ENCODE results near the gene ZNF18.
A peak's percentile ranks its signal among the peaks of the same experiment; 100 is the strongest.
"Not testable (repeated sequence)": the region's sequence is repeated elsewhere in the genome, so short reads cannot be mapped to it uniquely, and the experiment has no call there.

The ZNF18 gene

GRCh38 chr17:11952610-11953009 lies 44.7 kb downstream of the ZNF18 start:
- H3K27ac ChIP-seq: no peak overlapping the region
- TF ChIP-seq CTCF (conservative IDR thresholded peaks at IDR 0.05): no peak

- TF ChIP-seq CTCF (conservative IDR thresholded peaks at IDR 0.05): no peak
- no peak overlapping the region for H3K27ac ChIP-seq
Observed at GRCh38 chr17:11950771-11951519, 46.3 kb downstream of the ZNF18 start.

GRCh38 chr17:11949571-11949970 lies 47.7 kb downstream of the ZNF18 start:
- H3K27ac ChIP-seq: not testable (repeated sequence)

GRCh38 chr17:11948789-11949188 lies 48.5 kb downstream of the ZNF18 start:
- H3K27ac ChIP-seq: no peak overlapping the region
- TF ChIP-seq CTCF (conservative IDR thresholded peaks at IDR 0.05): no peak

GRCh38 chr17:11944587-11944986 lies 52.7 kb downstream of the ZNF18 start:
- no peak overlapping the region for H3K27ac ChIP-seq
- TF ChIP-seq CTCF (conservative IDR thresholded peaks at IDR 0.05): no peak

GRCh38 chr17:11943759-11944347 lies 53.4 kb downstream of the ZNF18 start:
- TF ChIP-seq CTCF (conservative IDR thresholded peaks at IDR 0.05): no peak
- no peak overlapping the region for H3K27ac ChIP-seq

GRCh38 chr17:11943086-11943485 lies 54.2 kb downstream of the ZNF18 start:
- H3K27ac ChIP-seq: not testable (repeated sequence)

- no peak for TF ChIP-seq CTCF (conservative IDR thresholded peaks at IDR 0.05)
- peak overlapping the region; percentile 8; the same call in 1 of the 2 replicates for H3K27ac ChIP-seq
Observed at GRCh38 chr17:11940904-11941303, 56.4 kb downstream of the ZNF18 start.

Data from VCaP (cell line).